GM12865 (cell line): ENCODE data around the gene HDAC10.

Source experiments
- DNase-seq: peaks from one replicate; pipeline ENCODE4 v3.0.0; 2010; ENCODE audit warnings: low read depth
- H3K4me3 ChIP-seq: 2 replicates; pipeline ENCODE4 v1.5.1; 2011; ENCODE audit warnings: mild to moderate bottlenecking, low read depth, low read length, control low read depth
- TF ChIP-seq, protein P1 (sequence below): IDR thresholded peaks from 2 replicates; pipeline ENCODE4 v1.5.1; 2011; ENCODE audit warnings: low read length, control low read depth, low read depth, inconsistent platforms; ENCODE audit not compliant: insufficient read depth; ENCODE audit errors: missing control alignments

Gene HDAC10

GRCh38 chr22:50215297-50216054 is 35.6 kb downstream of the HDAC10 start:
- no peak overlapping the region for H3K4me3 ChIP-seq
- DNase-seq: no peak
- TF ChIP-seq, protein P1, sequence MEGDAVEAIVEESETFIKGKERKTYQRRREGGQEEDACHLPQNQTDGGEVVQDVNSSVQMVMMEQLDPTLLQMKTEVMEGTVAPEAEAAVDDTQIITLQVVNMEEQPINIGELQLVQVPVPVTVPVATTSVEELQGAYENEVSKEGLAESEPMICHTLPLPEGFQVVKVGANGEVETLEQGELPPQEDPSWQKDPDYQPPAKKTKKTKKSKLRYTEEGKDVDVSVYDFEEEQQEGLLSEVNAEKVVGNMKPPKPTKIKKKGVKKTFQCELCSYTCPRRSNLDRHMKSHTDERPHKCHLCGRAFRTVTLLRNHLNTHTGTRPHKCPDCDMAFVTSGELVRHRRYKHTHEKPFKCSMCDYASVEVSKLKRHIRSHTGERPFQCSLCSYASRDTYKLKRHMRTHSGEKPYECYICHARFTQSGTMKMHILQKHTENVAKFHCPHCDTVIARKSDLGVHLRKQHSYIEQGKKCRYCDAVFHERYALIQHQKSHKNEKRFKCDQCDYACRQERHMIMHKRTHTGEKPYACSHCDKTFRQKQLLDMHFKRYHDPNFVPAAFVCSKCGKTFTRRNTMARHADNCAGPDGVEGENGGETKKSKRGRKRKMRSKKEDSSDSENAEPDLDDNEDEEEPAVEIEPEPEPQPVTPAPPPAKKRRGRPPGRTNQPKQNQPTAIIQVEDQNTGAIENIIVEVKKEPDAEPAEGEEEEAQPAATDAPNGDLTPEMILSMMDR: no peak

GRCh38 chr22:50213263-50213662 is 37.8 kb downstream of the HDAC10 start:
- H3K4me3 ChIP-seq: no peak overlapping the region
- TF ChIP-seq, protein P1: no peak
- DNase-seq: no peak

DNA sequence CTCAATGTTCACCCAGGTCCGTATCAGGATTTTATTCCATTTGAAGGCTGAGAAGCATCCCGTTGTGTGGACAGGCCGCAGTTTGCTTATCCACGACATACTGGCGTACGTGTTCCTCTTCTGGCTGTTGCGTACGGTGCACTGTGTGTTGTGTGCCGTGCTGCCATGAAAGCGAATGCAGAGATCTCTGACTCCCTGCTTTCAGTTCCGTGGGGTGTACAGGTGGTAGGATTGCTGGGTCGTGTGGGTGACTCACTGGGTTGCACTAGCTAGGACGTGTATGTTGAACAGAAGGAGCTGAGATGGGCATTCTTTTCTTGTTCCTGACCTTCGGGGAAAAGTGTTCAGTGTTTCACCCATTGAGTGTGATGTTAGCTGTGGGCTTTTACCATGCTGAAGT is 39.9 kb downstream of the HDAC10 start:
- H3K4me3 ChIP-seq: no peak overlapping the region
- TF ChIP-seq, protein P1: no peak
- DNase-seq: no peak

DNA sequence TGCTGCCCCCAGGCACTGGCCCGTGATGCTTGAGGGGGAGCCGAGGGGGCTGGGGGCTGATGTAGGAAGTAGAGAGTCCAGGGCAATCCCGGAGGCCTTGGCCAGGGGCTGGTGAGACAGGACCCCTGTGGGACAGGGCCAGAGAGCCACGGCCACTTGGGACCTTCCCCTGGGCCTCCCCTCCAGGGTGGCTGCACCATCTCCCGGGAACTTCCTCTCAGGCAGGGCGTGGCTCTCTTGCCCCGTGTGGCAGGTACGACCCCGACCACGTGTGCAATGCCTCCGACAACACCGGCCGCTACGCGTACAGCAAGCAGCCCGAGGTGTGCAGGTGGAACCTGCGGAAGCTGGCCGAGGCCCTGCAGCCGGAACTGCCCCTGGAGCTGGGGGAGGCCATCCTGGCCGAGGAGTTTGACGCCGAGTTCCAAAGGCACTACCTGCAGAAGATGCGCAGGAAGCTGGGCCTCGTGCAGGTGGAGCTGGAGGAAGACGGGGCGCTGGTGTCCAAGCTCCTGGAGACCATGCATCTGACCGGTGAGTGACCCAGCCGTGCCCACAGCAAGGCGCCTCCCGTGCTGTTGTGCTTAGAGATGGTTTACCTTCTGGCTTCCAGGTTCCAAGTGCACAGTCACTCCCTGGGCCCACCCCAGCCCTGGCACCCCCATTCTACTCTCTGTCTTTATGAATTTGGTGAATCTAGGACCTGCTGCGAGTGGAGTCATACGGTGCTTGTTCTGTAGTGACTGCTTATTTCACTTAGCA is 40.5 kb downstream of the HDAC10 start:
- no peak overlapping the region for H3K4me3 ChIP-seq
- DNase-seq: peak; percentile 9
- TF ChIP-seq, protein P1: no peak

DNA sequence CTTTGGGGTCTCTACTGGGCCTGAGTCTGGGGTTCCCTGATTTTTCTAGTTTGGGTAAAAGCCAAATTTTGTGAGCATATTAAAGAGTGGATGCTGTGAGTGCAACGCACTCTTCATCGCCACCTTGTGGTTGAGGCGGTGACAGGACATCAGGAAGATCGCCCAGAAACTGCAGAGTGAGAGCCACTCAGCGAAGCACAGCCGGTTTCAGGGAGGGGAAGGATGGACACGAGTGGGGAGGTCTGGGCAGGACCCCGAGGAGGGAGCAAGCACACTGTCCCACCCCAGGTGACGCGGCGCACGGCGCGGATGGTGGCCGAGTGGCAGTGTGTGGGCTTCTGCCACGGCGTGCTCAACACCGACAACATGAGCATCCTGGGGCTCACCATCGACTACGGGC is 41.2 kb downstream of the HDAC10 start:
- TF ChIP-seq, protein P1: peak; percentile 83
- peak; percentile 74 for DNase-seq
- H3K4me3 ChIP-seq: no peak overlapping the region

DNA sequence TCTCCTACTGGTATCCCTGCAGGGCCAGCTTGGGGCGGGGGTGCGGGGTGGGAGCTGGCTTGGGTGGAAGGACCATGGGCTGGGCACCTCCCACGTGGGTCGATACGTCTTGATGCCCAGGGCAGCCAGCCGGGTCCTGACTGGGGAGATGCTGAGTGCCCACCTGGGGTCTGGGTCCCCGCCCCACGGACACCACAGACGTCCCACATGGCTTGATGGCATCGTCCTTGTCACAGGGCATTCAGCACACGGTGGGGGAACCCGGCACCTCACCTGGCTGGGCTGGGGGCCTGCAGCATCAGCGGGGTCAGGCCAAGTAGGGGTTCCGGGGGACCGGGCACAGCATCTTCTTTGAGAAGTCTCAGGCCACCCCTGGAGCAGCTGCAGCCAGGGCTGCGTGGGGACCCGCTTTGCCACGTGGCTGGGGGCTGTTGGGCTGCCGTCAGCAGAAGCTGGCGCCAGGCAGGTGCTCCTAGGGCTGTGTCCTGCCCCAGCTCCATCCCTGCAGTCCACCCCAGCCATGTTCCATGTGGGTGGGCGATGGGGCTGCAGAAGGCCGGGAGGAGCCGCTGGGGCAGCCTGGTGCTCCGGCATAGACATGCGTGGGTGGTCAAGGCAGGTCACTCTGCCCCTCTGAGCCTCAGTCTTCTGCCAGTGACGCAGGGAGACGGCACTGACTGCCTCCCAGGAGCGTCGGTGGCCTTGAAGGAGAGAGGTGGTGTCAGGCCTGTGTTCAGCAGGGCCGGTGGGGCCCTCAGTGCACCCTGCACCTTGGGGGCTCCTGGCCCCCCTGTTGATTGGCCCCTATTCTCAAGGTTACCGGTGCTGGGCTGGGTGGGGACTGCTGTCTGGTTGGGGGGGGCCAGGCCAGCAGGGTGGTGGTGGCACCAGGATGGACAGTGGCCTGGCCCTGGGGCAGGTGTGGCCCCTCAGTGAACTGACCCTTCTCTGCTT is 41.8 kb downstream of the HDAC10 start:
- DNase-seq: peak; percentile 5

More for the DNA sequence above, 41.8 kb downstream of the HDAC10 start:
- TF ChIP-seq, protein P1: no peak
- no peak overlapping the region for H3K4me3 ChIP-seq
